Measurements from ENCODE around the gene CTNND2.

DNA sequence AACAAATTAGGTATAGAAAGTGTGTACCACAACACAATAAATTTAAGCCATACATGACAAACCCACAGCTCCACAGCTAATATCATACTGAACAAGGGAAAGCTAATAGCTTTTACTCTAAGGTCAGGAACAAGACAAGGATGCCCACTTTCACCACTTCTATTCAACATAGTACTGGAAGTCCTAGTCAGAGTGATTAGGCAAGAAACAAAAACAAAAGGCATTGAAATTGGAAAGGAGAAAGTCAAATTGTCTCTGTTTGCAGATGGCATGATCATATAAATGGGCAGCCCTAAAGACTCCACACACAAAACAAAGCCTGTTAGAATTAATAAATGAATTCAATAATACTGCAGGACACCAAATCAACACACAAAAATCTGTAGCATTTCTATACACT lies 548.8 kb downstream of the CTNND2 start:
- TF ChIP-seq TAF1 (IDR thresholded peaks at IDR 0.05; ENCODE audit: low read depth) (no peak), EZH2 (IDR thresholded peaks at IDR 0.05; ENCODE audit: borderline replicate concordance, insufficient read depth, low read length, poor library complexity, severe bottlenecking) (no peak)
- TF ChIP-seq, protein P1, sequence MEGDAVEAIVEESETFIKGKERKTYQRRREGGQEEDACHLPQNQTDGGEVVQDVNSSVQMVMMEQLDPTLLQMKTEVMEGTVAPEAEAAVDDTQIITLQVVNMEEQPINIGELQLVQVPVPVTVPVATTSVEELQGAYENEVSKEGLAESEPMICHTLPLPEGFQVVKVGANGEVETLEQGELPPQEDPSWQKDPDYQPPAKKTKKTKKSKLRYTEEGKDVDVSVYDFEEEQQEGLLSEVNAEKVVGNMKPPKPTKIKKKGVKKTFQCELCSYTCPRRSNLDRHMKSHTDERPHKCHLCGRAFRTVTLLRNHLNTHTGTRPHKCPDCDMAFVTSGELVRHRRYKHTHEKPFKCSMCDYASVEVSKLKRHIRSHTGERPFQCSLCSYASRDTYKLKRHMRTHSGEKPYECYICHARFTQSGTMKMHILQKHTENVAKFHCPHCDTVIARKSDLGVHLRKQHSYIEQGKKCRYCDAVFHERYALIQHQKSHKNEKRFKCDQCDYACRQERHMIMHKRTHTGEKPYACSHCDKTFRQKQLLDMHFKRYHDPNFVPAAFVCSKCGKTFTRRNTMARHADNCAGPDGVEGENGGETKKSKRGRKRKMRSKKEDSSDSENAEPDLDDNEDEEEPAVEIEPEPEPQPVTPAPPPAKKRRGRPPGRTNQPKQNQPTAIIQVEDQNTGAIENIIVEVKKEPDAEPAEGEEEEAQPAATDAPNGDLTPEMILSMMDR (IDR thresholded peaks at IDR 0.05; ENCODE audit: poor library complexity, severe bottlenecking): no peak
